Thoracic aorta (tissue), 2 donors: ENCODE measurements around the gene SH3BP4. TPM values are rescaled to one million over a fixed set of nuclear protein-coding genes. Genes with fewer than 3 reads are reported as not detected.

Source experiments
- ATAC-seq: fragments of 150-250 bp; one replicate; pipeline ENCODE4 v1.8.0; 2017; ENCODE audit warnings: low read depth; ENCODE audit not compliant: insufficient number of reproducible peaks, low FRiP score
- DNase-seq: peaks from one replicate; pipeline ENCODE4 v3.0.0-alpha.2; 2020; ENCODE audit warnings: low spot score
- H3K27ac ChIP-seq, 2 donors: fragments of 200-600 bp; sonication (generic); 1 replicate in 1 of 2; 2 replicates in 1 of 2; pipeline ENCODE4 v1.5.1; 2016; ENCODE audit warnings: mild to moderate bottlenecking in 2 of 2, moderate library complexity in 2 of 2
- H3K27me3 ChIP-seq: fragments of 200-600 bp; sonication (generic); replicated peaks from 2 replicates; pipeline ENCODE4 v1.6.0; 2016; ENCODE audit warnings: mild to moderate bottlenecking; ENCODE audit not compliant: insufficient read depth
- H3K36me3 ChIP-seq: fragments of 200-600 bp; sonication (generic); one replicate; pipeline ENCODE4 v1.5.1; 2016
- H3K4me1 ChIP-seq, 2 donors: fragments of 200-600 bp; sonication (generic); 1 replicate in 1 of 2; 2 replicates in 1 of 2; pipeline versions ENCODE4 v1.5.1 to v1.6.0; 2016; ENCODE audit warnings: low read depth in 2 of 2, mild to moderate bottlenecking in 1 of 2; ENCODE audit not compliant: control insufficient read depth in 1 of 2
- H3K4me3 ChIP-seq: fragments of 200-600 bp; sonication (generic); 2 replicates; pipeline ENCODE4 v1.5.1; 2016; ENCODE audit warnings: mild to moderate bottlenecking
- H3K9me3 ChIP-seq: fragments of 200-600 bp; sonication (generic); 2 replicates; pipeline ENCODE4 v1.5.1; 2016
- CTCF ChIP-seq: fragments of 200-600 bp; sonication (generic); IDR thresholded peaks from one replicate; pipeline ENCODE4 v1.5.1; 2019; ENCODE audit warnings: antibody characterized with exemption
- total RNA-seq, 2 donors: library from RNA; depleted of rRNA; stranded (reverse); fragments of >200 nt; gene quantifications; one replicate each; pipeline versions ENCODE4 v1.1.0 to v1.2.3, GENCODE V29; 2016

SH3BP4 gene
- total RNA-seq, 2 donors from 2014 or later, result 24.0 to 32.4 TPM

GRCh38 chr2:234975611-234976010, 23.8 kb downstream of the SH3BP4 start:
- no peaks in the 10 kb centered on the region for H3K27me3 ChIP-seq
- no peak for ATAC-seq
- no peak for TF ChIP-seq CTCF
- no peak overlapping the region for H3K27ac ChIP-seq
- no peaks in the 10 kb centered on the region for H3K36me3 ChIP-seq
- peaks cover 22 to 38% of the 10 kb centered on the region in 2 donors for H3K4me1 ChIP-seq
- no peaks in the 10 kb centered on the region for H3K9me3 ChIP-seq
- DNase-seq, result no peak
- no peak overlapping the region for H3K4me3 ChIP-seq

- Histone ChIP-seq H3K27ac (no peak overlapping the region), H3K4me1 (peaks cover 27 to 46% of the 10 kb centered on the region in 2 donors)
- no peak for ATAC-seq
Observed at GRCh38 chr2:234976479-234977227, 24.8 kb downstream of the SH3BP4 start.

GRCh38 chr2:234977228-234977679, 25.4 kb downstream of the SH3BP4 start:
- no peaks in the 10 kb centered on the region for H3K27me3 ChIP-seq
- ATAC-seq, result no peak
- no peak overlapping the region for H3K4me3 ChIP-seq
- H3K27ac ChIP-seq, result no peak overlapping the region
- H3K4me1 ChIP-seq, result peaks cover 33 to 52% of the 10 kb centered on the region in 2 donors
- DNase-seq, result no peak
- H3K9me3 ChIP-seq, result no peaks in the 10 kb centered on the region
- TF ChIP-seq CTCF, result no peak
- no peaks in the 10 kb centered on the region for H3K36me3 ChIP-seq

More at GRCh38 chr2:234976479-234977227, 24.8 kb downstream of the SH3BP4 start:
- Histone ChIP-seq H3K27me3 (no peaks in the 10 kb centered on the region), H3K4me3 (no peak overlapping the region), H3K36me3 (no peaks in the 10 kb centered on the region), H3K9me3 (no peaks in the 10 kb centered on the region)
- TF ChIP-seq CTCF, result no peak
- DNase-seq, result no peak

GRCh38 chr2:234978466-234979203, 26.8 kb downstream of the SH3BP4 start:
- no peak for TF ChIP-seq CTCF
- no peak for DNase-seq
- H3K36me3 ChIP-seq, result no peaks in the 10 kb centered on the region
- no peaks in the 10 kb centered on the region for H3K27me3 ChIP-seq
- H3K4me1 ChIP-seq, result peaks cover 34 to 61% of the 10 kb centered on the region in 2 donors
- no peak overlapping the region for H3K27ac ChIP-seq
- H3K9me3 ChIP-seq, result no peaks in the 10 kb centered on the region
- peak overlapping the region; percentile 3 for H3K4me3 ChIP-seq
- ATAC-seq, result no peak
